AG10803 (cell line): ENCODE data around the gene NEB.

Experiments used
- DNase-seq: peaks from one replicate; pipeline ENCODE4 v3.0.0; 2010; ENCODE audit warnings: low read depth
- H3K4me3 ChIP-seq: 2 replicates; pipeline ENCODE4 v1.5.1; 2011; ENCODE audit warnings: mild to moderate bottlenecking, low read length, control low read depth
- CTCF ChIP-seq: conservative IDR thresholded peaks from 2 replicates; pipeline ENCODE4 v1.5.1; 2011; ENCODE audit warnings: mild to moderate bottlenecking, low read length, control low read depth, inconsistent platforms

NEB gene

GRCh38 chr2:151776367-151776766 lies 42.1 kb upstream of the NEB start:
- DNase-seq, result no peak
- TF ChIP-seq CTCF, result no peak
- no peak overlapping the region for H3K4me3 ChIP-seq

- no peak for TF ChIP-seq CTCF
- no peak overlapping the region for H3K4me3 ChIP-seq
- no peak for DNase-seq
Measured at GRCh38 chr2:151775057-151775740, 40.9 kb upstream of the NEB start.

- TF ChIP-seq CTCF, result no peak
- DNase-seq, result peak; percentile 63
- H3K4me3 ChIP-seq, result no peak overlapping the region
Measured at GRCh38 chr2:151774506-151774905, 40.2 kb upstream of the NEB start.

GRCh38 chr2:151771599-151772358 lies 37.5 kb upstream of the NEB start:
- H3K4me3 ChIP-seq, result no peak overlapping the region
- peak; percentile 82 for DNase-seq

GRCh38 chr2:151770995-151771394 lies 36.7 kb upstream of the NEB start:
- TF ChIP-seq CTCF, result no peak
- no peak for DNase-seq
- no peak overlapping the region for H3K4me3 ChIP-seq

More at GRCh38 chr2:151771599-151772358, 37.5 kb upstream of the NEB start:
- TF ChIP-seq CTCF, result no peak

GRCh38 chr2:151769606-151770005 lies 35.3 kb upstream of the NEB start:
- no peak overlapping the region for H3K4me3 ChIP-seq
- no peak for DNase-seq
- TF ChIP-seq CTCF, result no peak

GRCh38 chr2:151767536-151767935 lies 33.3 kb upstream of the NEB start:
- DNase-seq, result no peak
- no peak overlapping the region for H3K4me3 ChIP-seq
- no peak for TF ChIP-seq CTCF
